ENCODE data around the gene PKD1L1.

DNA sequence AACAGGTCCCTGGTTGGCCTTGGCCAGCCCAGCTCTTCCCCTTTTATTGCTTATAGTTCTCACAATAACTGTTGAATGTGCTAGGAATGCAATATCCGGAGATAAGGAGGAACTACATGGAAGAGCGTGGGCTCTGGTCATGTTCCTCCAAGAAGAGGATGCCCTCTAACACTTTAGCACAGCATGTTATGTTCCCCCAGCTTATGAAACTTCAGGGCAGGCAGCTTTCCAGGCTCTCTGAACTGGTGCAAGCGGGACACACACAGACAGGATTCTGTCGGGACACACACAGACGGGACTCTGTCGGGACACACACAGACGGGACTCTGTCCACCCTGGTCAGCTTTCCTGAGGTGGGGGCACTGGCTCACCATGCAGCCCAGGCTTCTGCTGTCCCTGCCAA is 141.6 kb downstream of the PKD1L1 start:
- TF ChIP-seq EZH2 (IDR thresholded peaks at IDR 0.05; ENCODE audit: low read length) (no peak), CTCF (optimal IDR thresholded peaks at IDR 0.05 in 1 of 3, IDR thresholded peaks at IDR 0.05 in 1 of 3, conservative IDR thresholded peaks at IDR 0.05 in 1 of 3; ENCODE audit: extremely low read depth in 1 of 3, insufficient read depth in 2 of 3, low read length in 3 of 3) (no peak)
